Measurements from ENCODE around the gene OR6J1.

DNA sequence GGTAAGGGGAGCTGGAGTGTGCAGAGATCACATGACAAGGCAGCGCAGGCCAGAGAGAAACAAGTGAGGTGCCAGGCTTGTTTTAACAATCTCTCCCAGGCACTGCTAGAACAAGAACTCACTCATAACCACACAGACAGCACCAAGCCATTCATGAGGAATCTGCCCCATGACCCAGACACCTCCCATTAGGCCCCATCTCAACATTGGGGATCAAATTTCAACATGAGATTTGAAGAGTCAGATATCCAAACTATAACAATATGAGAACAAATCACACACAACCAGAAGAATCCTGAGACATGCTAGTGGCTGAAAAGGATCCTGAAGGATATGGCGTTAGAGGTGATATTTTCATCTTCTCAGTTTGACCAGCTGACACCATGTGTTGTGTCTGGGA is 21.9 kb downstream of the OR6J1 start:
- no peak for TF ChIP-seq EZH2 (IDR thresholded peaks at IDR 0.05; ENCODE audit: insufficient read depth, poor library complexity, severe bottlenecking)
- TF ChIP-seq EZH2phosphoT487 (IDR thresholded peaks at IDR 0.05; ENCODE audit: insufficient read depth, low read depth): no peak
